Gastroesophageal sphincter (tissue), 3 donors: ENCODE measurements around the gene NSRP1.

Source experiments
- CTCF ChIP-seq, 4 experiments: fragments of 200-600 bp in 2 of 4; fragments of 450-650 bp in 2 of 4; sonication (generic) in 1 of 4; IDR thresholded peaks; one replicate each; pipeline ENCODE4 v1.5.1; 2017 to 2019; ENCODE audit warnings: antibody characterized with exemption in 4 of 4, mild to moderate bottlenecking in 2 of 4, moderate library complexity in 2 of 4
- EP300 ChIP-seq: sonication (generic); formaldehyde crosslinking; IDR thresholded peaks from one replicate; pipeline ENCODE4 v1.6.1; 2017; ENCODE audit warnings: antibody characterized with exemption, mild to moderate bottlenecking
- POLR2A ChIP-seq, 2 donors: fragments of 450-650 bp; IDR thresholded peaks; one replicate each; pipeline ENCODE4 v1.6.1; 2017; ENCODE audit warnings: antibody characterized with exemption in 2 of 2, mild to moderate bottlenecking in 2 of 2, moderate library complexity in 1 of 2

- TF ChIP-seq CTCF (IDR thresholded peaks at IDR 0.05) (no peak), EP300 (no peak), POLR2A (IDR thresholded peaks at IDR 0.05) (no peak)
Measured at GRCh38 chr17:30151471-30151870, 34.9 kb downstream of the NSRP1 start.
